Raji (cell line): ENCODE data around the gene MUC6.

Source experiments
- POLR2A ChIP-seq: IDR thresholded peaks from 2 replicates; pipeline ENCODE4 v1.6.1; 2011; ENCODE audit warnings: low read depth, low read length, control low read depth; ENCODE audit not compliant: insufficient read depth

The MUC6 gene

GRCh38 chr11:971731-972365 lies 64.7 kb downstream of the MUC6 start:
- TF ChIP-seq POLR2A, result no peak

- TF ChIP-seq POLR2A, result no peak
Observed at GRCh38 chr11:971092-971690, 65.3 kb downstream of the MUC6 start.

GRCh38 chr11:970319-970871 lies 66.1 kb downstream of the MUC6 start:
- no peak for TF ChIP-seq POLR2A

GRCh38 chr11:969651-970205 lies 66.8 kb downstream of the MUC6 start:
- TF ChIP-seq POLR2A, result no peak

- no peak for TF ChIP-seq POLR2A
Observed at GRCh38 chr11:968822-969221, 67.7 kb downstream of the MUC6 start.

- no peak for TF ChIP-seq POLR2A
Observed at GRCh38 chr11:967995-968751, 68.3 kb downstream of the MUC6 start.

GRCh38 chr11:965206-965775 lies 71.2 kb downstream of the MUC6 start:
- no peak for TF ChIP-seq POLR2A

- no peak for TF ChIP-seq POLR2A
Observed at GRCh38 chr11:963852-964251, 72.7 kb downstream of the MUC6 start.
